GM13976 (cell line): ENCODE measurements around the gene ZSWIM7.

Experiments used
- DNase-seq: peaks from one replicate; pipeline ENCODE4 v3.0.0; 2012; ENCODE audit warnings: low spot score
- in situ Hi-C: fragments of 300-500 bp; cut with MboI; formaldehyde crosslinking; loops from one replicate; pipeline ENCODE4 v1.12.0; 2022; ENCODE audit warnings: low sequenced_read_pairs, mixed read lengths, inconsistent platforms; ENCODE audit not compliant: unreplicated experiment
- TF ChIP-seq, protein P1 (sequence below): IDR thresholded peaks from 2 replicates; pipeline ENCODE4 v1.5.1; 2012; ENCODE audit warnings: borderline replicate concordance, mild to moderate bottlenecking; ENCODE audit not compliant: insufficient read depth; ENCODE audit errors: extremely low read depth, missing control alignments, control extremely low read depth

ZSWIM7 gene

DNA sequence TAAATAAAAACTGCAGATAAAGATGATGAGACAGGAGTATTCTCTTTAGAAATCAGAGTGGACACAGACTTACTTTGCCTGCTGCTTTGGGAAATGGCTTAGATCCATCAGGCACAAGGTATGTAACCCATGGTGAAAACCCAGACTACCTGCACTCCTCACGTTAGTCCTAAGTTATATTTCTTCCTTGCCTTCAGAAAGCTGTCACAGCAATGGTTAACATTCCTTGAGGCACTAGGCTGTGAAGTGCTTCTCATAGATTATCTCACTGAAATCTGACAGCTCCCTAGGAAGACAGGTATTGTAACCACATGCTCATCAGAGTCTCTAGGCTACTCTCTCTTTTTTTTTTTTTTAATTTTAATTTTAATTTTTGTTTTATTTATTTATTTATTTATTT lies 20.9 kb downstream of the ZSWIM7 start:
- in situ Hi-C loops: no loop called here
- DNase-seq: no peak
- TF ChIP-seq, protein P1, sequence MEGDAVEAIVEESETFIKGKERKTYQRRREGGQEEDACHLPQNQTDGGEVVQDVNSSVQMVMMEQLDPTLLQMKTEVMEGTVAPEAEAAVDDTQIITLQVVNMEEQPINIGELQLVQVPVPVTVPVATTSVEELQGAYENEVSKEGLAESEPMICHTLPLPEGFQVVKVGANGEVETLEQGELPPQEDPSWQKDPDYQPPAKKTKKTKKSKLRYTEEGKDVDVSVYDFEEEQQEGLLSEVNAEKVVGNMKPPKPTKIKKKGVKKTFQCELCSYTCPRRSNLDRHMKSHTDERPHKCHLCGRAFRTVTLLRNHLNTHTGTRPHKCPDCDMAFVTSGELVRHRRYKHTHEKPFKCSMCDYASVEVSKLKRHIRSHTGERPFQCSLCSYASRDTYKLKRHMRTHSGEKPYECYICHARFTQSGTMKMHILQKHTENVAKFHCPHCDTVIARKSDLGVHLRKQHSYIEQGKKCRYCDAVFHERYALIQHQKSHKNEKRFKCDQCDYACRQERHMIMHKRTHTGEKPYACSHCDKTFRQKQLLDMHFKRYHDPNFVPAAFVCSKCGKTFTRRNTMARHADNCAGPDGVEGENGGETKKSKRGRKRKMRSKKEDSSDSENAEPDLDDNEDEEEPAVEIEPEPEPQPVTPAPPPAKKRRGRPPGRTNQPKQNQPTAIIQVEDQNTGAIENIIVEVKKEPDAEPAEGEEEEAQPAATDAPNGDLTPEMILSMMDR: no peak

DNA sequence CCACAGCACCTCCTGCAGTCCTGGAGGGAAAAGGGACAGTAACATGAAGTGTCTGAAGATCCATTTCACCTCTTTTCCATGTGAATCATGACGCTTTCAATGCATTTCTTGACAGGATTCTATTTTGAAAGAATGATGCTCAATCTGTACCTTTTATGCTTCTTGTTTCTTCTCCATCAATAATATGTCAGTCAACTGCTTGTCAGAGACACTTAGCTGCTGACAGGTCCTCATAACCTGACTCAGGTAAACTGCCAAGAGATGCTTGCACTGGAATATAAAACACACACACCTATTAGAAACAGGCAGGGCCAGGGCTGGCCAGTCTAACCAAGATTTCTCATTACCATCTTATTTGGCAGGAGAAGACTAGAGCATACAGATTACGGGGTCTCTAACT lies 21.6 kb downstream of the ZSWIM7 start:
- in situ Hi-C loops: no loop called here
- no peak for DNase-seq

DNA sequence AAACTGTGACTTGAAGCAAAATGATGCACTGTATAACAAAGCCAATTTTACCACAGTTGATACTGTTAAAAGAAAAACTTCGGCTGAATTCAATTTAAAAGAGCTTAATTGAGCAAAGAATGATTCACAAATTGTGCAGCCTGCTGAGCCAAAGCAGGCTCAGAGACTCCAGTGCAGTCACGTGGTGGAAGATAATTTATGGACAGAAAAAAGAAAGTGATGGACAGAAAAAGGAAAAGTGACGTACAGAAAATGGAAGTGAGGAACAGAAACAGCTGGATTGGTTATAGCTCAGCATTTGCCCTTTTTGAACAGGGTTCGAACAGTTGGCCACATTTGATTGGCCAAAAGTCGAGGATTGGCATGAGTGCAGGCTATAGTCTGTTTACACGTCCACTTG lies 25.7 kb downstream of the ZSWIM7 start:
- in situ Hi-C loops: loop anchor here (25.0 kb wide), 1 partner anchor 137 kb away; no protein-coding TSS in a partner anchor
- no peak for DNase-seq
- TF ChIP-seq, protein P1: no peak

More for the DNA sequence above, 21.6 kb downstream of the ZSWIM7 start:
- TF ChIP-seq, protein P1: no peak

DNA sequence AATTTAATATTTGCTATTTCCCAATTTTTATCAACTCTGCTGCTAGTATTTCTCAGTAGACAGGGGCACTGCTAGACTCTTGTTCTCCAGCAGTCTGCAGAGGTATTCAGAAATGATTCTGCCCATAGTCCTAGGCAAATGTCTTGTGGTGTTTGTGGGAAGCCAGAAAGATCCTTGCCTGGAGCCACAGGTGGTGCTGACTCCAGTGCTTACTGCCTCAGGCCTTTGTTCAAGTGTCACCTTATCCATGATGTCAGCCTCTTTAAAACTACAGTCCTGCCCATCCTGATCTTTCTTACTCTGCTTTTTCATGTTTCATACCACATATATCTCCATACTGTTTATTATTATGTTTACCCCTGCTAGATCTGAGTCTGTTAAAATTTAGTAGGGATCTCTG lies 26.5 kb downstream of the ZSWIM7 start:
- no peak for DNase-seq
- TF ChIP-seq, protein P1: no peak
- in situ Hi-C loops: loop anchor here (25.0 kb wide), 1 partner anchor 136 kb away; no protein-coding TSS in a partner anchor

DNA sequence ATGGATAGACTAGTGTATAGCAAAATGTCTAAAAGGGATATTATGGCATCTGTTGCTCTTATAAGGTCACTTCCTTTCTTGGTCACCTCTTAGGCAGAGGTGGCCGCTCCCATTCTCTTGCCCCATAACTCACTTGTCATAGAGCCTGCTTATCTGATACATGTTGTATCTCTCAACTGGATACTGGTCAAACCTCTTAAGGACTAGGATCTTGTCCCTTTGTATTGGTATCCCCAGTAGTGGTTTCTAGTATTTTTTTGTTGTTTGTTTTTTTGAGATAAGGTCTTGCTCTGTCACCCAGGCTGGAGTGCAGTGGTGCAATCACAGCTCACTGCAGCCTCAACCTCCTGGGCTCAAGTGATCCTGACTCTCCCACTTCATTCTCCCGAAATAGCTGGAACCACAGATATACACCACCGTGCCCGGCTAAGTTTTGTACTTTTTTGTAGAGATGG lies 27.0 kb downstream of the ZSWIM7 start:
- TF ChIP-seq, protein P1: no peak
- no peak for DNase-seq
- in situ Hi-C loops: loop anchor here (25.0 kb wide), 1 partner anchor 135 kb away; no protein-coding TSS in a partner anchor

DNA sequence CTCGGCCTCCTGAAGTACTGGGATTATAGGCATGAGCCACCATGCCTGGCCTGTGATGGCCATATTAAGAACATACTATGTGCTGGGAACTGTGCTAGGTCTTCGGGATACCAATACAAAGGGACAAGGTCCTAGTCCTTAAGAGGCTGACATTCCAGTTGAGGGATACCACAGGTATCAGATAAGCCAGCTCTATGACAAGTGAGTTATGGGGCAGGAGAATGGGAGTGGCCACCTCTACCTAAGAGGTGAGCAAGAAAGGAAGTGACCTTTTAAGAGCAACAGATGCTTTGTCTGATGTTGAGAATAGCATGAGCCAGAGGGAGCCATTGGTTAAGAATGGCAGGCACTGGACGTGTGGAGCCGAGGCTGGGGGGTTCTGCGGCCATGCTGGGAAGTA lies 27.6 kb downstream of the ZSWIM7 start:
- TF ChIP-seq, protein P1: no peak
- no peak for DNase-seq
- in situ Hi-C loops: loop anchor here (25.0 kb wide), 1 partner anchor 135 kb away; no protein-coding TSS in a partner anchor
